ENCODE results near the gene PFKFB3.

The PFKFB3 gene

DNA sequence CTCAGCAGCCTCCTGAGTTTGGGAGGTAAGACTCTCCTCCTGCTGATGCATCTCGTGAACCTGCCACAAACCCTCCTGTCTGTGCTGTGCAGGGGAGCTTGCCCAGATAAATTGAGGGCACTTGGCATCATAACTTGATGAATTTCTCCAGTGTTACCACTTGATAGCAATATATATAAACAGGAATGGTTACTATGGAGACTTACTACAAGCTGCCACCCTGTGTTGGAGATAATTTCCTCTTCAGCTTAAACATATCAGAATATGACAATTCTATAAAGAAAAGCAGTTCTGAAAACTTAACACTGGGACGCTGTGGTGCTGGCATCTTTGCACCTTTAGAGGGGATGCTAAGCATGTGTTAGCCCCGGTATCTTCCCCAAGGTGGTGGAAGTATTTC lies 14.9 kb downstream of the PFKFB3 start (continued):
- TF ChIP-seq, protein P1, sequence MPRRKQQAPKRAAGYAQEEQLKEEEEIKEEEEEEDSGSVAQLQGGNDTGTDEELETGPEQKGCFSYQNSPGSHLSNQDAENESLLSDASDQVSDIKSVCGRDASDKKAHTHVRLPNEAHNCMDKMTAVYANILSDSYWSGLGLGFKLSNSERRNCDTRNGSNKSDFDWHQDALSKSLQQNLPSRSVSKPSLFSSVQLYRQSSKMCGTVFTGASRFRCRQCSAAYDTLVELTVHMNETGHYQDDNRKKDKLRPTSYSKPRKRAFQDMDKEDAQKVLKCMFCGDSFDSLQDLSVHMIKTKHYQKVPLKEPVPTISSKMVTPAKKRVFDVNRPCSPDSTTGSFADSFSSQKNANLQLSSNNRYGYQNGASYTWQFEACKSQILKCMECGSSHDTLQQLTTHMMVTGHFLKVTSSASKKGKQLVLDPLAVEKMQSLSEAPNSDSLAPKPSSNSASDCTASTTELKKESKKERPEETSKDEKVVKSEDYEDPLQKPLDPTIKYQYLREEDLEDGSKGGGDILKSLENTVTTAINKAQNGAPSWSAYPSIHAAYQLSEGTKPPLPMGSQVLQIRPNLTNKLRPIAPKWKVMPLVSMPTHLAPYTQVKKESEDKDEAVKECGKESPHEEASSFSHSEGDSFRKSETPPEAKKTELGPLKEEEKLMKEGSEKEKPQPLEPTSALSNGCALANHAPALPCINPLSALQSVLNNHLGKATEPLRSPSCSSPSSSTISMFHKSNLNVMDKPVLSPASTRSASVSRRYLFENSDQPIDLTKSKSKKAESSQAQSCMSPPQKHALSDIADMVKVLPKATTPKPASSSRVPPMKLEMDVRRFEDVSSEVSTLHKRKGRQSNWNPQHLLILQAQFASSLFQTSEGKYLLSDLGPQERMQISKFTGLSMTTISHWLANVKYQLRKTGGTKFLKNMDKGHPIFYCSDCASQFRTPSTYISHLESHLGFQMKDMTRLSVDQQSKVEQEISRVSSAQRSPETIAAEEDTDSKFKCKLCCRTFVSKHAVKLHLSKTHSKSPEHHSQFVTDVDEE (CRISPR knock-in tag; IDR thresholded peaks at IDR 0.05), result no peak
- TF ChIP-seq ZFP3 (CRISPR knock-in tag; IDR thresholded peaks at IDR 0.05), result no peak
- no peak for TF ChIP-seq GLIS3 (CRISPR knock-in tag; IDR thresholded peaks at IDR 0.05)
- TF ChIP-seq PPARA (CRISPR knock-in tag; IDR thresholded peaks at IDR 0.05; ENCODE audit: borderline replicate concordance), result no peak

DNA sequence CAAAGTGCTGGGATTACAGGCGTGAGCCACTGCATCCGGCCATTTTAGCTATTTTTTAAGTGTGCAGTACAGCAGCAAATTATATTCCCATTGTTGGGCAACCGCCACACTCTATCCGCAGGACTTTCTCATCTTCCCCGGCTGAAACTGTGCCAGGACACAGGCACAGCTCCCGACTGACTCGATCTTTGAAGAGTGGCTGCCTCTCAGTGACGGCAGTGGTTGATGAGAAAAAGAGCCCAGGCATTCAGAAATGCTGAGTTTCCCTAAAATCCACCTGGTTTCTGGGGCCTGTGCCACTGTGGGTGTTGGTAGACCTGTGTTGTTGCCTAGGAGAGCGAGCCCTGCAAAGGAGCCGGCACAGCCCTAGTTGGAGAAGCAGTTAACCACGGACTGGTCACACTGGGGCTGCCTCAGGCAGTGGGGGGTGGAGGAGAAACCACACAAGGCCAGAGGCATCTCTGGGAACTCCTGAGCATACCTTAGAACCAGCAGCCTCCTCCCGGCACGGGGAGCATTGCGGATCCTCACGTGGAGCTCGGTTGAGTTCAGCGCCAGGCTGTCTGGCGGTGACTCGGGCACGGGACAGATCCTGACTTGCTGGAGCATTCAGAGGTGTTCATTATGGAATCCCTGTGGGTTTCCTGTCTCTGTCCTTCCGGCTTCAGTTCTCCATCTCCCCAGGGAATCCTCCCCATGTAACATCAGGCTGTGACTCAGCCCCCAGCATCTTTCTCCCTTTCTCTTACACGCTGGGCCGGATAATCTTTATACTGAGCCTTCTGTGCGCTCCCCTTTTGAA lies 16.2 kb downstream of the PFKFB3 start:
- TF ChIP-seq ESRRG (CRISPR knock-in tag; IDR thresholded peaks at IDR 0.05), result no peak
- peak; percentile 73 for TF ChIP-seq ZFP3 (CRISPR knock-in tag; IDR thresholded peaks at IDR 0.05)
- TF ChIP-seq TOX (CRISPR knock-in tag; IDR thresholded peaks at IDR 0.05; ENCODE audit: borderline replicate concordance), result no peak
- no peak for ATAC-seq

DNA sequence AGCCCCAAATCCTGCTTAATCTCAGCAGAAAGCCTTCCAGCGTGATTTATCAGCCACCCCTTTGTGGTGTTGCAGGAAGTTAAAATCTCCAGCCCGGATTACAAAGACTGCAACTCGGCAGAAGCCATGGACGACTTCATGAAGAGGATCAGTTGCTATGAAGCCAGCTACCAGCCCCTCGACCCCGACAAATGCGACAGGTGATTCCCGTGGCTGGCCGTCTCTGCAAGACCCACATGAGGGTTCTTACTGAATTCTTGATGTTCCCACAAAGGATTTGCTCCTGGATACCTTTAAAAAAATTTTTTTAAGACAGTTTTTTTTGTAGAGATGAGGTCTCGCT lies 16.7 kb downstream of the PFKFB3 start:
- TF ChIP-seq GLIS3 (CRISPR knock-in tag; IDR thresholded peaks at IDR 0.05) (no peak), PPARA (CRISPR knock-in tag; IDR thresholded peaks at IDR 0.05; ENCODE audit: borderline replicate concordance) (no peak)
- no peak for ATAC-seq

DNA sequence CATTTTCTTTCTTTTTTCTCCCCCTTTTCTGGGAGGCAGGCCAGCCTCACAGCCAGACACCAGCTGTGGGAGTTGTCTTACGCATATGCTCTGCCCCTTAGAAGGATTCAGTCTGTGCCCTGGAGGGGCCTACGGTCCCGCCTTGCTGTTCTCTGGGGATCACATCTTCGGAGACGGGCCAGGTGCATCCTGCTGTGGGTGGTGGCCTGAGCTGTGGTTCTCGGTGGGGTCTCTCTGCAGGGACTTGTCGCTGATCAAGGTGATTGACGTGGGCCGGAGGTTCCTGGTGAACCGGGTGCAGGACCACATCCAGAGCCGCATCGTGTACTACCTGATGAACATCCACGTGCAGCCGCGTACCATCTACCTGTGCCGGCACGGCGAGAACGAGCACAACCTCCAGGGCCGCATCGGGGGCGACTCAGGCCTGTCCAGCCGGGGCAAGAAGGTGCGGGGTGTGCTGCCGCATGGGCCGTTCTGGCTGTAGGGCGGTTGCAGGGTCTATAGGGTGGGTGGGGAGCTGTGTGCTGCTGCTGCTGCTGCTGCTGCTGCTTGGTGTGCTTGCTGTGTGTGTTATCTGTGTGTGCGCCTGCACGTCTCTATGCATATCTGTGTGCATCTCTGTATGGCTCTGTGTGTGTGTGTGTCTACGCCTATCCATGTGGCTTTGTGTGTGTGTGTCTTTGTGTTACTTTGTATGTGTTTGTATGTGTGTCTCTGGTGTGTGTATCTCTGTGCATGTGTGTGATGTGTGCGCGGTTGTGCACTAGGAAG lies 17.9 kb downstream of the PFKFB3 start:
- no peak for ATAC-seq
- no peak for TF ChIP-seq ESRRG (CRISPR knock-in tag; IDR thresholded peaks at IDR 0.05)
- TF ChIP-seq, protein P2, sequence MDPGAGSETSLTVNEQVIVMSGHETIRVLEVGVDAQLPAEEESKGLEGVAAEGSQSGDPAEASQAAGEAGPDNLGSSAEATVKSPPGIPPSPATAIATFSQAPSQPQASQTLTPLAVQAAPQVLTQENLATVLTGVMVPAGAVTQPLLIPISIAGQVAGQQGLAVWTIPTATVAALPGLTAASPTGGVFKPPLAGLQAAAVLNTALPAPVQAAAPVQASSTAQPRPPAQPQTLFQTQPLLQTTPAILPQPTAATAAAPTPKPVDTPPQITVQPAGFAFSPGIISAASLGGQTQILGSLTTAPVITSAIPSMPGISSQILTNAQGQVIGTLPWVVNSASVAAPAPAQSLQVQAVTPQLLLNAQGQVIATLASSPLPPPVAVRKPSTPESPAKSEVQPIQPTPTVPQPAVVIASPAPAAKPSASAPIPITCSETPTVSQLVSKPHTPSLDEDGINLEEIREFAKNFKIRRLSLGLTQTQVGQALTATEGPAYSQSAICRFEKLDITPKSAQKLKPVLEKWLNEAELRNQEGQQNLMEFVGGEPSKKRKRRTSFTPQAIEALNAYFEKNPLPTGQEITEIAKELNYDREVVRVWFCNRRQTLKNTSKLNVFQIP (CRISPR knock-in tag; IDR thresholded peaks at IDR 0.05; ENCODE audit: borderline replicate concordance, low read depth), result no peak
- TF ChIP-seq, protein P1 (CRISPR knock-in tag; IDR thresholded peaks at IDR 0.05), result no peak
- TF ChIP-seq, protein P3, sequence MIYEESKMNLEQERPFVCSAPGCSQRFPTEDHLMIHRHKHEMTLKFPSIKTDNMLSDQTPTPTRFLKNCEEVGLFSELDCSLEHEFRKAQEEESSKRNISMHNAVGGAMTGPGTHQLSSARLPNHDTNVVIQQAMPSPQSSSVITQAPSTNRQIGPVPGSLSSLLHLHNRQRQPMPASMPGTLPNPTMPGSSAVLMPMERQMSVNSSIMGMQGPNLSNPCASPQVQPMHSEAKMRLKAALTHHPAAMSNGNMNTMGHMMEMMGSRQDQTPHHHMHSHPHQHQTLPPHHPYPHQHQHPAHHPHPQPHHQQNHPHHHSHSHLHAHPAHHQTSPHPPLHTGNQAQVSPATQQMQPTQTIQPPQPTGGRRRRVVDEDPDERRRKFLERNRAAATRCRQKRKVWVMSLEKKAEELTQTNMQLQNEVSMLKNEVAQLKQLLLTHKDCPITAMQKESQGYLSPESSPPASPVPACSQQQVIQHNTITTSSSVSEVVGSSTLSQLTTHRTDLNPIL (CRISPR knock-in tag; IDR thresholded peaks at IDR 0.05; ENCODE audit: low read depth), result no peak
- no peak for TF ChIP-seq ISL1 (CRISPR knock-in tag; IDR thresholded peaks at IDR 0.05)
- TF ChIP-seq TCF4 (CRISPR knock-in tag; IDR thresholded peaks at IDR 0.05; ENCODE audit: borderline replicate concordance), result no peak

DNA sequence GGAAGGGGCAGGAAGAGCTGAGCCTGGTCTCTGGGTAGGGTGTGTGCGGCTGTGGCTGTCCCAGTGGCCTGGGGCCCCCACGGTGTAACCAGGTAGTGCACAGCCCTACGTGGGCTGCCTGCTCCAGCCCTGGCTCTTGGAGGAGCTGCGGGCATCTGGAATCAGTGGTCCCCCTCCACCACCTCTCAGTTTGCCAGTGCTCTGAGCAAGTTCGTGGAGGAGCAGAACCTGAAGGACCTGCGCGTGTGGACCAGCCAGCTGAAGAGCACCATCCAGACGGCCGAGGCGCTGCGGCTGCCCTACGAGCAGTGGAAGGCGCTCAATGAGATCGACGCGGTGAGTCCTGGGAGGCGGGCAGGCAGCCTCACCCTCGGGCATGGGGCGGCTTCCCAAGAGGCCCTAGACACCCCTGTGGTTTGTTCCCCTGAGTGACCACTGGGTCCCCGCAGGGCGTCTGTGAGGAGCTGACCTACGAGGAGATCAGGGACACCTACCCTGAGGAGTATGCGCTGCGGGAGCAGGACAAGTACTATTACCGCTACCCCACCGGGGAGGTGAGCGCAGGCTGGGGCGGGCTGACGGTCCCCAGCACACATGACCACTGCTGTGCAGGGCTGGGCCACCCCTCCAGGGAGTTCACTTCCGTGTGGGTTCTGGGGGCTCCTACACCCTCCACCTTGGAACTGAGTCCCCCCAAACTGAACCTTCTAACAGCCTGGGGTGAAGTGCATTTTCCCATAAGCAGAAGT lies 18.6 kb downstream of the PFKFB3 start:
- ATAC-seq, result no peak
- TF ChIP-seq ZC3H10 (CRISPR knock-in tag; IDR thresholded peaks at IDR 0.05) (no peak), ARNTL (CRISPR knock-in tag; IDR thresholded peaks at IDR 0.05; ENCODE audit: borderline replicate concordance, low read depth) (no peak), SNAI2 (CRISPR knock-in tag; IDR thresholded peaks at IDR 0.05) (no peak), CSDC2 (CRISPR knock-in tag; IDR thresholded peaks at IDR 0.05) (no peak), ESRRG (CRISPR knock-in tag; IDR thresholded peaks at IDR 0.05) (no peak), BACH2 (CRISPR knock-in tag; IDR thresholded peaks at IDR 0.05; ENCODE audit: borderline replicate concordance) (no peak), ZNF70 (CRISPR knock-in tag; IDR thresholded peaks at IDR 0.05) (no peak)
- TF ChIP-seq, protein P4, sequence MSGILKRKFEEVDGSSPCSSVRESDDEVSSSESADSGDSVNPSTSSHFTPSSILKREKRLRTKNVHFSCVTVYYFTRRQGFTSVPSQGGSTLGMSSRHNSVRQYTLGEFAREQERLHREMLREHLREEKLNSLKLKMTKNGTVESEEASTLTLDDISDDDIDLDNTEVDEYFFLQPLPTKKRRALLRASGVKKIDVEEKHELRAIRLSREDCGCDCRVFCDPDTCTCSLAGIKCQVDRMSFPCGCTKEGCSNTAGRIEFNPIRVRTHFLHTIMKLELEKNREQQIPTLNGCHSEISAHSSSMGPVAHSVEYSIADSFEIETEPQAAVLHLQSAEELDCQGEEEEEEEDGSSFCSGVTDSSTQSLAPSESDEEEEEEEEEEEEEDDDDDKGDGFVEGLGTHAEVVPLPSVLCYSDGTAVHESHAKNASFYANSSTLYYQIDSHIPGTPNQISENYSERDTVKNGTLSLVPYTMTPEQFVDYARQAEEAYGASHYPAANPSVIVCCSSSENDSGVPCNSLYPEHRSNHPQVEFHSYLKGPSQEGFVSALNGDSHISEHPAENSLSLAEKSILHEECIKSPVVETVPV (CRISPR knock-in tag; IDR thresholded peaks at IDR 0.05), result no peak
- TF ChIP-seq, protein P3 (CRISPR knock-in tag; IDR thresholded peaks at IDR 0.05; ENCODE audit: low read depth), result no peak

Measured in SK-N-SH treated with all-trans-retinoic acid at 6 μM for 48 hours (cell line).